GDM1 (cell line): ENCODE data around the gene ABCC12.
"Not testable (repeated sequence)": the region's sequence is repeated elsewhere in the genome, so short reads cannot be mapped to it uniquely, and the experiment has no call there.

ENCODE experiments used
- DNase-seq: peaks from one replicate; lab custom pipeline; 2025; lab: John Stamatoyannopoulos, UW

ABCC12 gene

DNA sequence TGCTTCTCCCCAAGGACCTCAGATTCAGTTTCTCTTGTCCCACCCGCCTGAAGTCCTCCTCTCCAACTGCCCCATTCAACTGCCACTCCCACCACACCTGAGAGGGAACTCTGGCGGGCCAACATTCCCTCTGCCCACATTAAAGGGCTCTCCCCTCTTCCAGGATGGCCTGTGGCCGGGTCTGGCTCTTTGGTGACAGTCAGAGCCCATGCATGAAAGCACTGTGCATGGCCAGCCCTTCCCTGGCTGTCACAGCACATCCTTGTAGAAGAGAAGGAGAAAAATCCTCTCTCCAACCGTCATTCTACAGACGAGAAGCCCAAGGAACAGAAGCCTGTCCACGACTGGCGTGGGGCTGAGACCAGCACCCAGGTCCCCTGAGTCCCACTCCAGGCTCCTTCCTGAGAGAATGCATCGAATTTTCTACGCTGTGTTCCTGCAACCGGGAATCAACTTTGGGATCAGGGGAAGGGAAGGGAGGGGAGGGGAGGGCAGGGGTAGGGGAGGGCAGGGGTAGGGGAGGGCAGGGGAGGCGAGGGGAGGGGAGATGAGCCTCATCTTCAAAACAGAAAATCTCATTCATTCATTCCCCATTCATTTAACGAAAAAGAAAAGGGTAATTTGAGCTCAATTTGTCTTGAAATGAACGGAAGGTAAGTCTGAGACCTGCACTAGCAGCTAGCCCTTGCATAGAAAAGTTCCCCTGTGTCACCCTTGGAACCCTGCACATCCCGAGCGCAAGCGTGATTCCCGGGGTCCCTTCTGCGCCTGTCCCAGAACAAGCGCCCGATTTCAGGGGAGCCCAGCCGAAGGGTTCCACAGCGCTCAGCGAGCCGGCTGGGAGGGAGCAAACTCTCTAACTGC is at the start of gene ABCC12:
Gene ABCC12, minus strand, starts transcription at position 68 of the 864 bp plus-strand sequence. CDS start 9,569 bp downstream, outside the sequence.
- DNase-seq: no peak

- no peak for DNase-seq
Observed at GRCh38 chr16:48204825-48205151, 49.0 kb upstream of the ABCC12 start.

GRCh38 chr16:48203974-48204824 is 48.4 kb upstream of the ABCC12 start:
- DNase-seq: no peak

- DNase-seq: no peak
Observed at GRCh38 chr16:48201515-48202201, 45.9 kb upstream of the ABCC12 start.

DNA sequence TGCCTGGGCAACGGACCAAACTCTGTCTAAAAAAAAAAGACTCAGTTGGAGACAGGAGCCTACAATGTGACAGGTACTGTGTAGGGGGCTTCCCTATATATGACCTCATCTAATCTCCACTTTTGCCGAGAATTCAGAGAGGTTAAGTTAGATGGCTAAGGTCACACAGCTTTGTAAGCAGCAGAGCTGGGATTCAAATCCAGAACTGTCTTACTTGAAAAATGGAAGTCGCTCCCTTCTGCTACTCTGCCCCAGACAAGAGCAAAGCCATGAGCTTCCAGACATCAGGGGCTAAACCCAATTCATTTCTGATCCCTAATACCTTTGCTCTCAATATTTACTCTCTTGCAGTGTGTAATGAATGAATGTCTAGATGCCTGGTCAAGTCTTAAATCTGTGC is 41.5 kb upstream of the ABCC12 start:
- no peak for DNase-seq

- DNase-seq: no peak
Observed at GRCh38 chr16:48194828-48195556, 39.2 kb upstream of the ABCC12 start.

- no peak for DNase-seq
Observed at GRCh38 chr16:48193846-48194245, 38.1 kb upstream of the ABCC12 start.

- DNase-seq: peak; percentile 13
Observed at GRCh38 chr16:48188449-48189102, 32.8 kb upstream of the ABCC12 start.

DNA sequence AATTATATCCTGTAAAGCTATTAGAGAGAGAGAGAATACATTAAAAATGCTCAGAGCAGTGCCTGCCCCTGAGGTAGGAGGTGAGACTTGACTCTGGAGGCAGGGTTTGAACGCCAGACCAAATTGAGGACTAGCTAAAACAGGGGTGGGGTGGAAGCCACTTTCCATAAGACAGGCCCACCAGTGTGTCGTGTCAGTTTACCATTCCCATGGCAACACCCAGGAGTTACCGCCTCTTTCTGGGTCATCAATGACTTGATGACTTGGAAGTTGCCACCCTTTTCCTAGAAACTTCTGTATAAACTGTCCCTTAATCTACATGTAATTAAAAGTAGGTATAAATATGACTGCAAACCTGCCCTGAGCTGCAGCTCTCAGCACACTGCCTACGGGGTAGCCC is 32.0 kb upstream of the ABCC12 start:
- no peak for DNase-seq

GRCh38 chr16:48184681-48185080 is 28.9 kb upstream of the ABCC12 start:
- DNase-seq: no peak

DNA sequence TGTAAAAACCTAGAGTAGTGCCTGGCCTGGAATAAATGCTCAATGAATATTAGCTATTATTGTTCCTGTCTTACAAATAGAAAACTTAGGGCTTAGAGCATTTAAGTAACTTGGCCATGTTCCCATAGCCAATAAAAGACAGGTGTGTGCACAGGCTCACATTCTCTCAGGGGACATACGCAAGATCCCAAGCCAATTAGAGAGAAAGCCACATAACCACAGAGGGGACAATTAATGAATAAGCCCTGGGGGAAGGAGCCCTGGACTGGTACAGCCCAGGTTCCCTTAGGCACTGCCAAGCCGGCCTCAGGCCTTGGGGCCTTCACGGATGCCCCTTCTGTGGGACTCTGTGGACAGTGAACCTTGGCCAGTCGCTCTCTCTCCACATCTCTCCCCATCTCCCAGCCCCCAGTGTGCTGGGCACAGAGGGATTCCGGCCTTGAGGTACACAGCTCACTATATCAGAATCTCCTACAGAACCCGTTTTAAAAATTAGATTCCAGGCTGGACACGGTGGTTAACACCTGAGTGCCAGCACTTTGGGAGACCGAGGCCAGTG is 27.3 kb upstream of the ABCC12 start:
- DNase-seq: no peak

GRCh38 chr16:48181746-48182520 is 26.1 kb upstream of the ABCC12 start:
- DNase-seq: not testable (repeated sequence)

DNA sequence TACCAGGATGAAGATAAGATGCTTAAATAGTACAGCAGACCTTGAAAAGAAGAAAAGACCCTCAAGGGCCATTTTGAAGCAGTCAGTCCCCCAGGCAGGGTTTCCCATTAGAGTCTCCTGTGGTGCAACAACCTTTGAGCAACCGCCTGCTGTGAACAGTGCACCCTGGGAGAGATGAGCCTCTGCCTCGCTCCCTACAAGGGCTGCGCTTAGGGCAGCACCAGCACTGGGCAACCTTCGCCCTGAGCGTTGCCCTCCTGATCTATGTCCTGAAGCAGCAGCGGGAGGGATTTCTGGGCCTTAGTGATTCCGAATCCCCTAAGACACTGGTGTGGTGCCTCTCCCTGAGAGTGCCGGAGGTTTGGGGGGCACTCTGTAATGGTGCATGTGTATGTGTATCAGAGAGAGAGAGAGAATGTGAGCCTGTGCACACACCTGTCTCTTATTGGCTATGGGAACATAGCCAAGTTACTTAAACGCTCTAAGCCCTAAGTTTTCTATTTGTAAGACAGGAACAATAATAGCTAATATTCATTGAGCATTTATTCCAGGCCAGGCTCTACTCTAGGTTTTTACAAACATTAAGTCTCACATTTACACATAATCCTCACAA is 25.2 kb upstream of the ABCC12 start:
- no peak for DNase-seq

GRCh38 chr16:48176635-48177408 is 21.0 kb upstream of the ABCC12 start:
- no peak for DNase-seq

- DNase-seq: no peak
Observed at GRCh38 chr16:48173889-48174288, 18.1 kb upstream of the ABCC12 start.

GRCh38 chr16:48172682-48173081 is 16.9 kb upstream of the ABCC12 start:
- DNase-seq: no peak

GRCh38 chr16:48169896-48170295 is 14.1 kb upstream of the ABCC12 start:
- DNase-seq: no peak

DNA sequence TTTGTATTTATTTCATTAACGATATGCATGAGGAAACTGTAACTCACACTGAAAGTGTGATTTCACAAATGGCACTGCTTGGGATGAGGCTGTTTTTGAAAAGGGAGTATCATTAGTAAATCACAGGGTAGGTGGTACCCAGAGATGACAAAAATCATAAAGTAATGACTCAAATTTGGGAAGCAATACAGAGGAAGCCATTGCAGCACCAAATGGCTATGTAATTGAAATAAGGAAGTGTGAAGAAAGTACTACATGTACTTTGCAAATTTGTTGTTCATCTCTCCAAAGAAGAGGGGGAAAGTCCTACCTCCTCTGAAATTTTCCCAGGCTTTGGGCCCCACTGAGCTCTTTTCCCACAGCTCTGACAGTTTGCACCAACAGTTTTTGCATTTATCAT is 12.3 kb upstream of the ABCC12 start:
- no peak for DNase-seq

- DNase-seq: not testable (repeated sequence)
Observed at GRCh38 chr16:48166617-48167016, 10.8 kb upstream of the ABCC12 start.
